Naive thymus-derived CD8-positive, alpha-beta T cell (primary cell): ENCODE measurements around the gene TSPAN31. TPM values are rescaled to one million over a fixed set of nuclear protein-coding genes. Genes with fewer than 3 reads are reported as not detected.

Experiments used
- ATAC-seq, 2 donors: fragments of 150-1000 bp; cut with Tn5 transposase in 1 of 2; sonication (Bioruptor Pico), chemical (Tn5 transposase) in 1 of 2; 1 replicate in 1 of 2; 2 replicates in 1 of 2; pipeline ENCODE4 v1.10.0; 2021; ENCODE audit warnings: mild to moderate bottlenecking in 2 of 2, moderate library complexity in 2 of 2
- POLR2A ChIA-PET: fragments of 350-600 bp; sonication (Branson Sonifier 250); formaldehyde crosslinking; loops from one replicate; lab custom pipeline; 2021; ENCODE audit warnings: antibody characterized with exemption; lab: Charles Lee
- DNase-seq, 10 donors: peaks; one replicate each; pipeline versions ENCODE4 v3.0.0 to v3.0.0-alpha.2; 2020 to 2022
- H3K27ac Mint-ChIP-seq, 10 donors: one replicate each; pipeline ENCODE4 v1.8.0; 2020 to 2022; ENCODE audit warnings: mild to moderate bottlenecking in 10 of 10, mixed read lengths in 10 of 10, moderate library complexity in 4 of 10, inconsistent platforms in 1 of 10
- H3K27me3 Mint-ChIP-seq, 5 donors: one replicate each; pipeline ENCODE4 v1.8.0; 2021 to 2022; ENCODE audit warnings: mixed read lengths in 5 of 5
- H3K36me3 Mint-ChIP-seq, 3 donors: one replicate each; pipeline ENCODE4 v1.8.0; 2020 to 2022; ENCODE audit warnings: mixed read lengths in 3 of 3, mild to moderate bottlenecking in 2 of 3, inconsistent platforms in 1 of 3
- H3K4me1 Mint-ChIP-seq, 4 donors: one replicate each; pipeline ENCODE4 v1.8.0; 2021 to 2022; ENCODE audit warnings: mixed read lengths in 4 of 4
- H3K4me3 Mint-ChIP-seq, 10 donors: one replicate each; pipeline ENCODE4 v1.8.0; 2020 to 2022; ENCODE audit warnings: mild to moderate bottlenecking in 10 of 10, mixed read lengths in 10 of 10, moderate library complexity in 6 of 10, inconsistent platforms in 1 of 10
- H3K9me3 Mint-ChIP-seq, 9 donors: one replicate each; pipeline ENCODE4 v1.8.0; 2020 to 2022; ENCODE audit warnings: mixed read lengths in 9 of 9, mild to moderate bottlenecking in 3 of 9, inconsistent platforms in 1 of 9, moderate library complexity in 1 of 9
- polyA plus RNA-seq, 3 donors: library from polyadenylated mRNA; unstranded; fragments of 300-500 nt; fragmentation: Illumina TruSeq; gene quantifications; one replicate each; pipeline ENCODE4 v1.2.3, GENCODE V29; 2021
- total RNA-seq, 8 experiments: library from RNA in 2 of 8; stranded (reverse) in 2 of 8; gene quantifications; one replicate each; pipeline ENCODE4 v1.2.3 and lab custom pipeline; 2021 to 2026

Gene TSPAN31
- total and polyA plus RNA-seq, 5 experiments from 2014 or later = 22.5 to 53.3 (median 42.2) TPM

DNA sequence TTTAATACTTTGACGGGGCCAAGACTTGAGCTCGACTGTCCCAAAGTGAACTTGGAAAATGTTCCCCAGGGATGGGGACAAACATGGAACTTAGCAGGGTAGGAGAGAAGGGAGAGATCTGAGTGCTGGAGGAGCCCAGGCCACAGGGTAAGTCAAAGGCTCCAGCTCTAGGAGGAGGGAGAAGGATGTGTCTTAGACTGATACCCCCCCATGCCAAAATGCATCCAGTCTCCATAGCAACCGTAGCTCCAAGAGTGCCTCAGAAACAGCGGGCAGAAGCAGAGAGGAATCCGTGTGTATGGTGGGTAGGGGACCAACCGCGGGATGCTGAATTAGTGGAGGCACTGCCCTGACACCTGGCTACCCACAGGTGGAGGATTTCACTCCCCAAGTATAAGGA lies 5.5 kb upstream of the TSPAN31 start:
- Mint-ChIP-seq H3K4me3 (peak overlapping the region; percentile 54 to 88 (median 80)), H3K27me3 (no peaks in the 10 kb centered on the region), H3K36me3 (peaks cover 0 to 37% (median 6%) of the 10 kb centered on the region in 3 donors), H3K9me3 (no peaks in the 10 kb centered on the region), H3K4me1 (peaks cover 32 to 61% (median 57%) of the 10 kb centered on the region in 4 donors), H3K27ac (peak overlapping the region; percentile 63 to 98 (median 93))
- DNase-seq (no peak), ATAC-seq (no peak)
- POLR2A ChIA-PET = interaction anchor here (0.5 to 2.5 kb wide), 2 partner anchors 15 to 1050 kb away, joined by 3 to 16 read pairs; no protein-coding TSS in a partner anchor

DNA sequence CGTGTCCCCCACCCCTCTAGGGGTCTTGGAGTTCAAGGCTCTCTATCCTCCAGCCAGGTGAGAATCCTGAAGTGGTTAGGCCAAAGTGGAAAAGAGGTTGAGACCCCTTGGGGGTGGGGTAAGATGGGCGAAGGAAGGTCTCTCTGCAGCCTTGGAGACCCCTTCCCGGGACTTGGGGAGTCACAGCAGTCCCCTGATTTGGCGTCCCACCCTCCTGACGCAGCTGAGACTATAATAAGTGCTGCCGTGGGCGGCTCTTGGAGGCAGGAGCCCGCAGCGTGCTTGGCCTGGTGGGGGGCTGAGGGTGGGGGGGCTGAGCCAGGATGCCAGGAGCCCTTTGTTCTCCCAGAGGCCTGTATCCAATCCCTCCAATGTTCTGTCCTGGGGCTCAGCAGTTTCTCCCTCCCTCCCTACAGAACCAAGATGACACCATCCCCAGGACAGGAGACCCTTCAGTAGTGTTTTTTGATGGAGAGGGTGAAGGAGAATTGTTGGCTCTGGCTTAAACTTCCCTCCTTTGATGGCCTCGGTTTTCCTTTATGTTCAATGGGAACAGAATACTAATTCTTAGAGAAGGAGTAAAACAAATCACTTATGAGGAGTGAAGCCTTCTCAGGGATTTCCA lies 4.8 kb upstream of the TSPAN31 start:
- POLR2A ChIA-PET = interaction anchor here (0.8 to 2.5 kb wide), 4 partner anchors 8 to 19 kb away, joined by 3 to 16 read pairs (median 4); no protein-coding TSS in a partner anchor
- ATAC-seq (no peak), DNase-seq (no peak)
- H3K36me3 Mint-ChIP-seq = peaks cover 0 to 31% (median 4%) of the 10 kb centered on the region in 3 donors
- peak overlapping the region; percentile 78 to 96 (median 87) for H3K4me3 Mint-ChIP-seq
- no peaks in the 10 kb centered on the region for H3K27me3 Mint-ChIP-seq
- H3K9me3 Mint-ChIP-seq = no peaks in the 10 kb centered on the region
- peaks cover 27 to 64% (median 57%) of the 10 kb centered on the region in 4 donors for H3K4me1 Mint-ChIP-seq
- H3K27ac Mint-ChIP-seq = peak overlapping the region; percentile 53 to 99 (median 95)

DNA sequence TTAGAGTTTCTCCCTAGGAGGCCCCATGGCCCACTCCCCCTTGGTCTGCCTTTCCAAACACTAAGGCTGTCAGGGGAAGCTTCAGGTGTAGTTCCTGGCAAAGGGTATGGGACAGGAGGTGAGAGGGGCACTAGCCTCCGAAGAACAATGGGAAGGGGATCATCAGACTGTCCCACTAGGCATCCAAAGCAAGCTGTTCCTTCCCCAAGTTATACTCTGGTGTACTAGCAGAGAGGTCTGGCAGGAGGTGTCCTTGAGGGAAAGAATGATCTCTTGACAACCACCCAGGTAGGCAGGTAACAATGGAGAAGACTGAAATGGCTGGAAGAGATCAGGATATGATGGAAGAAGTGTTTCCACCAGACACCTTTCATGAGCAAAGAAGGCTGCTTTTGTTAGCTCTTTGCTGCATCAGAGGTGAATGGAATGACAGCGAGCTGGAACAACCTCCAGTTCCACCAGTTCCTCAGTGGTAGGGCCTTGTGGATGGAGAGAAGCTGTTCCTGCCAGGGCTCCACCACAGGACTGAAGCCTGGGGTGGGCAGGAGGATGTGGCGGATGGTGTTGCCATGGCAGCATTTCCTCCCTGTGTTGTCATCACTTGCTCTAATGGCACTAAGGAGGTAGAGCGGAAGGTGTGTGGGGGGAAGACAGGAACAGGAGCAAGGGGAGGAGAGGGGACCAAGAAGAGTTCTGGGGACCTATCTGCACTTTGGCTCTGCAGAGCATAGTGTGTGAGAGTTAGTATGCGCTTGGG lies 4.0 kb upstream of the TSPAN31 start:
- peaks cover 0 to 24% (median 3%) of the 10 kb centered on the region in 3 donors for H3K36me3 Mint-ChIP-seq
- peak overlapping the region; percentile 87 to 99 (median 96) for H3K27ac Mint-ChIP-seq
- DNase-seq = peak; percentile 53 to 93 (median 86)
- peak overlapping the region; percentile 82 to 96 (median 90) for H3K4me3 Mint-ChIP-seq
- H3K9me3 Mint-ChIP-seq = no peaks in the 10 kb centered on the region
- POLR2A ChIA-PET = interaction anchor here (0.7 to 2.9 kb wide), 15 partner anchors 9 to 1052 kb away, joined by 3 to 16 read pairs (median 5); partner anchors contain the start of genes B4GALNT1, CDK4, MARCHF9 and NACA
- peaks cover 30 to 69% (median 59%) of the 10 kb centered on the region in 4 donors for H3K4me1 Mint-ChIP-seq
- peak; percentile 60 to 74 for ATAC-seq
- no peaks in the 10 kb centered on the region for H3K27me3 Mint-ChIP-seq

DNA sequence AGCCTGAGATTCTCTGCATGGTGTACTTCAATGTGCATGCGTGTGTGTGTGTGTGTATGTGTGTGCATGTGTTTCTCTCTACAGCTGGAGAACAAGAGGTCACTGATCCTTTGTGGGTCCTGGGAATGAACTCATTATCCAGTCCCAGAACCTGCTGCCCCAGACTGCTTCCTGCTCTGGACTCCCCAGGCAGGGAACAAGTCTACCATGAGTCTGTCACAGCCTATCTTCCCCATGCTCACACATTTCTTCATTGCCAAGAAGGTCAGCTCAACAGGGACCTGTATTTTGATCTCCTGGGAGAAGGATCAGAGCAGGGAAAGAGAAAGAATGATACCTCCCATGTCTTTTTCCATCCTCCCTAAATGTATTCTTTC lies 3.4 kb upstream of the TSPAN31 start:
- Mint-ChIP-seq H3K27me3 (no peaks in the 10 kb centered on the region), H3K27ac (peak overlapping the region; percentile 87 to 99 (median 96))
- ATAC-seq = no peak

DNA sequence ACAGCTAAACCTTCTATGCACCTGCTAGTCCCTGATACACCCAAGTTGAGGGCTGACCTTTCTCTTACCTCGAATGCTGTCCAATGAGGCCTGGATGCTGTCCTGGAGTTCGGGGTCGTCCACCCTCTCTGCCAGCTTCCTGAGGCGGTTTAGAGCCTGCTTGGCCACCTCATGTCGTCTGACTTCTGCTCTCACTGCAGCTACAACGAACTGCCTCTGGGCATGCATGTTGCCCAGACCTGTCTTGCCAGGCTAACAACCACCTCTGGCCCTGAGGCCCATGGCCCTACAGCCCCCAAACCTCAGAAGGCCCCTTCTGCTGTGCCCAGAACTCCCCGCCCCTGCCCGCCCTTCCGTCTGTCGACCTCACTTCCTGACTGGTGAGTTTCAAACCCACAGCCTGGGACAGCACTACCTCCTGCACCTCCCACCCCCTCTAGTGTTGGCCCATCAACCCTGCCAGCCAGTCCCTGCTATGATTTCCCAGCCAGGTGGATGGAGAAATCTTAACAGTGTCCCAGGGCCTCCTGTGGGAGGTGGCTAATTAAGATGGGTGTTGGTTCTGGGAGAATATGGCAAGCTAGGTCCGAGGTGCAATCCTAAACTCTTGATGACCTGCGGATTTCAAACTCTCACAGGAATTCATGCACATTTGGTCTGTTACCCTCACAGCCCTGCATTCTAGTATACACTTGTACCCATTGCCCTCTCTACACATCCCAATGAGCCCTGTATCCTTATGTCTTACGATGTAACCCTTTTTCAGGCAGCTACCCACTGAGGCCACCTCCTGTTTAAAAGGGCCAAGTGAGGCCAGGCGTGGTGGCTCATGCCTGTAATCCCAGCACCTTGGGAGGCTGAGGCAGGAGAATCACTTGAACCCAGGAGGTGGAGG lies 2.7 kb upstream of the TSPAN31 start:
- POLR2A ChIA-PET = interaction anchor here (0.6 to 2.9 kb wide), 15 partner anchors 8 to 1054 kb away, joined by 3 to 13 read pairs (median 3); partner anchors contain the start of genes CDK4, MARCHF9, NACA and OS9
- DNase-seq (peak; percentile 57 to 90 (median 72)), ATAC-seq (peak; percentile 46 to 58)
- no peaks in the 10 kb centered on the region for H3K9me3 Mint-ChIP-seq
- H3K4me1 Mint-ChIP-seq = peaks cover 30 to 69% (median 60%) of the 10 kb centered on the region in 4 donors
- H3K36me3 Mint-ChIP-seq = peaks cover 0 to 22% (median 3%) of the 10 kb centered on the region in 3 donors
- H3K27ac Mint-ChIP-seq = peak overlapping the region; percentile 74 to 99 (median 96)
- H3K4me3 Mint-ChIP-seq = peak overlapping the region; percentile 82 to 96 (median 90)
- no peaks in the 10 kb centered on the region for H3K27me3 Mint-ChIP-seq

More for the DNA sequence above, 3.4 kb upstream of the TSPAN31 start:
- POLR2A ChIA-PET = interaction anchor here (0.6 to 2.9 kb wide), 16 partner anchors 9 to 1053 kb away, joined by 3 to 16 read pairs (median 4); partner anchors contain the start of genes B4GALNT1, CDK4, MARCHF9 and NACA
- peak in 1 of 10 donors; percentile 20 for DNase-seq
- no peaks in the 10 kb centered on the region for H3K9me3 Mint-ChIP-seq
- H3K36me3 Mint-ChIP-seq = peaks cover 0 to 22% (median 3%) of the 10 kb centered on the region in 3 donors
- H3K4me3 Mint-ChIP-seq = peak overlapping the region; percentile 82 to 96 (median 90)
- H3K4me1 Mint-ChIP-seq = peaks cover 35 to 74% (median 62%) of the 10 kb centered on the region in 4 donors

DNA sequence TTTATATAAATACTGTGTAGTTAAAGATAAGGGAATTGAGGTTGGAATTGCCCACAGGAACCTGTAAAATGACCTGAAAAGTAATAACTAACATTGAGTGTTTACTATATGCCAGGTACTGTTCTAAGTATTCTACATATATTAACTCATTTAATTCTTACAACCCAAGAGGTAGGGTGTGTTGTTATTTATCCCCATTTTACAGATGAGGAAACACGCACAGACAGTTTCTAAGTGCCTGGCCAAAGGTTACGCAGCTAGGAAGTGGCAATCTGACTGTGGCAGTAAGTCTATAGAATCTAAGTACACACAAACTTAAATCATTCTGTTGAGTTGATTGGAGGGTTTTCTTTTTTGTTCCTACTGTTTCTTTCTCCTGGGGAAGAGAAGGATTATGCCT lies 1.1 kb upstream of the TSPAN31 start:
- no peak for ATAC-seq
- Mint-ChIP-seq H3K27ac (peak overlapping the region; percentile 92 to 99 (median 97)), H3K36me3 (peaks cover 0 to 37% (median 11%) of the 10 kb centered on the region in 3 donors), H3K27me3 (no peaks in the 10 kb centered on the region), H3K4me3 (peak overlapping the region; percentile 88 to 99 (median 93)), H3K4me1 (peaks cover 30 to 69% (median 59%) of the 10 kb centered on the region in 4 donors), H3K9me3 (no peaks in the 10 kb centered on the region)
- POLR2A ChIA-PET = interaction anchor here (1.0 to 3.2 kb wide), 7 partner anchors 8 to 1114 kb away, joined by 3 to 13 read pairs (median 5); partner anchors contain the start of genes OS9 and TSFM
- no peak for DNase-seq

DNA sequence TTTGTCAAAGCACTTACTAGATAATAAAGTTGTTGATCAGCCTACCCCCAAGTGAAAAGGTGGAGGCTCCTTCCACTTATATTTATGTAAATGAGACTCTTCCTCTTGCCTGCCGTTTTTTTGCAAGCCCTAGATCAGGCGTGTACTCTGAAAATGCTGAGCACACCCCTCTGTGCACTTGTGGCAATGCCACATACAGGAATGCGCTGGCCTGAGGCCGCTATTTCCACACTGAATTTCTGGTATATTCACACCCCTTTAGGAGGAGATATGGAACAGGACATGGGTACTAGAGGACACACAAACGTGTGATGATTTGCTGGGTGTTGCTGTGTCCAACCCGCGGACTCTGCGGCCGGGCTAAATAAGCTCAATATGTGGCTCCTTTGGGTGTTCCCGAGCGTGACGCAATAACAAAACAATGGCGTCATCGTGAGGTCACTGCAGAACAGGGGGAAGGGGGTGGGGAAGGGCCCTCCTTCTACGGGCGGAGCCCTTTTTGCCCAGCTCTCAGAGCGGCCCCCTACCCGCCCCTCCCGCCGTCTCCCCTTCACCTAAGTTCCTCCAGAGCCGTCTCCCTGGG lies 554 bp upstream of the TSPAN31 start:
- Mint-ChIP-seq H3K4me1 (peaks cover 26 to 64% (median 56%) of the 10 kb centered on the region in 4 donors), H3K36me3 (peaks cover 0 to 37% (median 10%) of the 10 kb centered on the region in 3 donors), H3K27me3 (no peaks in the 10 kb centered on the region), H3K27ac (peak overlapping the region; percentile 92 to 99 (median 97)), H3K9me3 (no peaks in the 10 kb centered on the region), H3K4me3 (peak overlapping the region; percentile 88 to 99 (median 93))
- POLR2A ChIA-PET = interaction anchor here (1.0 to 3.2 kb wide), 14 partner anchors 9 to 1115 kb away, joined by 3 to 13 read pairs (median 4); partner anchors contain the start of genes ARHGAP9, DDIT3, EEF1AKMT3 and METTL1
- peak in 9 of 10 donors; percentile 49 to 88 (median 78) for DNase-seq
- ATAC-seq = peak; percentile 12 to 43

DNA sequence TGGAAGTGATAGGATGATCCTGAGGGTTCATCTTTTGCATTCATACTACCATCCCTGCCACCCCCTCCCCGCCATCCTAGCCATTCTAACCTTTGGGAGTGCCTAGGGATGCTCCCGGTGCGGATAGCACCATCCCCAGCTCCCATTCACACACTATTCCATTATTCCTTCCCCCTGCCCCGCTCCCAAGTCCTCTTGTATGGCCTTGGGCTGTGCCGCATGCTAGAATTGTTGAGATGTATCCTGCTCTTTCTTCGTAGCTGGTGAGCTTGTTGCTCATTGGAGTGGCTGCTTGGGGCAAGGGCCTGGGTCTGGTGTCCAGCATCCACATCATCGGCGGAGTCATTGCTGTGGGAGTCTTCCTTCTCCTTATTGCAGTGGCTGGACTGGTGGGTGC lies 644 bp downstream of the TSPAN31 start:
- Mint-ChIP-seq H3K36me3 (peaks cover 0 to 34% (median 8%) of the 10 kb centered on the region in 3 donors), H3K4me3 (peak overlapping the region; percentile 88 to 99 (median 93)), H3K9me3 (no peaks in the 10 kb centered on the region), H3K27me3 (no peaks in the 10 kb centered on the region), H3K4me1 (peaks cover 26 to 54% (median 49%) of the 10 kb centered on the region in 4 donors), H3K27ac (peak overlapping the region; percentile 92 to 99 (median 97))
- DNase-seq = no peak
- POLR2A ChIA-PET = interaction anchor here (1.0 to 3.2 kb wide), 12 partner anchors 9 to 225 kb away, joined by 3 to 13 read pairs (median 4); partner anchors contain the start of genes DDIT3, EEF1AKMT3, METTL1 and TSFM
- ATAC-seq = no peak

DNA sequence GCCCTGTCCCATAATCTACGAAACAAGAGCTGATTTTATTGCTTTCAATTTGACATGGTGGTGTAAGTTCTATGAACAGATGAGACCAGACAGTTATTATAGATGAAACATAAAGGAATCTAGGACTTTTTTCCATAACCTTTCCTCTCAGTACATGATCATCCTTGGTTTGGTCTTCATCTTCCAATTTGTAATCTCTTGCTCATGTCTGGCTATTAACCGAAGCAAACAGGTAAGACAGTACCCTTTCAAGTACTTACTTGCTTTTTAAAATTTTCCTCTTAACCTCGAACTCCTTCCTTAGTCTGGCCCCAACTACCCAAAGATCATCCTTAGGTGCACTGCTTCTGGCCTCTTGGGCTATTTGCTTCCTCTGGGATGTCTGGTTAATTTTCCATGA lies 1.2 kb downstream of the TSPAN31 start:
- ATAC-seq (no peak), DNase-seq (no peak)
- H3K36me3 Mint-ChIP-seq = peaks cover 0 to 38% (median 8%) of the 10 kb centered on the region in 3 donors
- POLR2A ChIA-PET = interaction anchor here (1.3 to 3.2 kb wide), 2 partner anchors 10 to 13 kb away, joined by 3 to 13 read pairs; no protein-coding TSS in a partner anchor
- H3K9me3 Mint-ChIP-seq = no peaks in the 10 kb centered on the region
- H3K27me3 Mint-ChIP-seq = no peaks in the 10 kb centered on the region
- peaks cover 22 to 53% (median 47%) of the 10 kb centered on the region in 4 donors for H3K4me1 Mint-ChIP-seq
- H3K27ac Mint-ChIP-seq = peak overlapping the region; percentile 92 to 99 (median 97)
- peak overlapping the region; percentile 88 to 99 (median 93) for H3K4me3 Mint-ChIP-seq

DNA sequence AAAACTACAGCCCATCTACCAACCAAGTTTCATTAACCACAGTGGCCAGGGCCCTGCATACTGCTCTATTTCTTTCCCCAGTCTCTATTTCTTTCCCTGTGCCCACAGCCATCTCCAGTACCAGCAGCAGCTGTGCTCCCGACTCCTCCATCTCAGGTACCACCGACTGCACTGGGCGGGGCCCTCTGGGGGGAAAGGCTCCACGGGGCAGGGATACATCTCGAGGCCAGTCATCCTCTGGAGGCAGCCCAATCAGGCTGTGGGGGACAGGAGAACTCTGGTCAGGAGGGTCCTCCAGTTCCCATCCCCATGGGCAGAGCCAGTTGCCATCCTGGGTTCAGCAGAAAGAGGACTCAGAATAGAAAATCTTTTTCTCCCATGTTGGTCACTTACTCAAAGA lies 4.2 kb downstream of the TSPAN31 start:
- Mint-ChIP-seq H3K9me3 (no peaks in the 10 kb centered on the region), H3K4me3 (no peak overlapping the region), H3K27me3 (no peaks in the 10 kb centered on the region), H3K36me3 (peaks cover 0 to 40% (median 8%) of the 10 kb centered on the region in 3 donors), H3K4me1 (peaks cover 40 to 63% (median 57%) of the 10 kb centered on the region in 4 donors), H3K27ac (peak overlapping the region in 3 of 10 donors; percentile 22 to 51 (median 38))
- no peak for ATAC-seq
- POLR2A ChIA-PET = no interaction called here
- DNase-seq = no peak
